ENCODE results near the gene STRN4.

DNA sequence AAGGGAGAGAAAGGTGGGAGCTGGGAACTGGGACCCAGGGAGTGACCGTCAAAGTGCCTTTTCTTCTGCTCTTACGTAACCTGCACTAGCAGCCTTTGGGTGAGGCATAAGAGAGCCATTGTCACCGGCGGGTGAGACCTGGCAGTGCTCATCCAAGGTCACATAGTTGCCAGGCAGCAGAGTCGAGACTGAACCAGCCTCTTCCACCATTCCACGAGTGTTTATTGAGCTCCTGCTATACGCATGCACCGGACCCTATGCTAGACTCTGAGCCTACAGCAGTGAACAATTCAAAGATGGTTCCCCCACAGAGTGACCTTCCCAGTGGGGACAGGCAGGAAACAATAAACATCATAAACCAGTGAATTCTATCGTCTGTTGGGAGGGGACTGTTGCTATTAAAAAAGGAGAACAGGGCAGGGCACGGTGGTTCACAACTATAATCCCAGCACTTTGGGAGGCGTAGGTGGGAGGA is 18.6 kb upstream of the STRN4 start:
- TF ChIP-seq POLR2AphosphoS5 (IDR thresholded peaks at IDR 0.05) = no peak
- TF ChIP-seq, protein P1, sequence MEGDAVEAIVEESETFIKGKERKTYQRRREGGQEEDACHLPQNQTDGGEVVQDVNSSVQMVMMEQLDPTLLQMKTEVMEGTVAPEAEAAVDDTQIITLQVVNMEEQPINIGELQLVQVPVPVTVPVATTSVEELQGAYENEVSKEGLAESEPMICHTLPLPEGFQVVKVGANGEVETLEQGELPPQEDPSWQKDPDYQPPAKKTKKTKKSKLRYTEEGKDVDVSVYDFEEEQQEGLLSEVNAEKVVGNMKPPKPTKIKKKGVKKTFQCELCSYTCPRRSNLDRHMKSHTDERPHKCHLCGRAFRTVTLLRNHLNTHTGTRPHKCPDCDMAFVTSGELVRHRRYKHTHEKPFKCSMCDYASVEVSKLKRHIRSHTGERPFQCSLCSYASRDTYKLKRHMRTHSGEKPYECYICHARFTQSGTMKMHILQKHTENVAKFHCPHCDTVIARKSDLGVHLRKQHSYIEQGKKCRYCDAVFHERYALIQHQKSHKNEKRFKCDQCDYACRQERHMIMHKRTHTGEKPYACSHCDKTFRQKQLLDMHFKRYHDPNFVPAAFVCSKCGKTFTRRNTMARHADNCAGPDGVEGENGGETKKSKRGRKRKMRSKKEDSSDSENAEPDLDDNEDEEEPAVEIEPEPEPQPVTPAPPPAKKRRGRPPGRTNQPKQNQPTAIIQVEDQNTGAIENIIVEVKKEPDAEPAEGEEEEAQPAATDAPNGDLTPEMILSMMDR (IDR thresholded peaks at IDR 0.05; ENCODE audit: poor library complexity, severe bottlenecking) = no peak
- TF ChIP-seq RAD21 (conservative IDR thresholded peaks at IDR 0.05) = no peak
- no peak for TF ChIP-seq EZH2 (IDR thresholded peaks at IDR 0.05; ENCODE audit: borderline replicate concordance, insufficient read depth, low read length, poor library complexity, severe bottlenecking)
- TF ChIP-seq TAF1 (IDR thresholded peaks at IDR 0.05; ENCODE audit: low read depth) = no peak
- no peak for TF ChIP-seq EP300 (conservative IDR thresholded peaks at IDR 0.05; ENCODE audit: poor library complexity, severe bottlenecking)
- TF ChIP-seq MXI1 (conservative IDR thresholded peaks at IDR 0.05; ENCODE audit: poor library complexity, severe bottlenecking) = no peak
- TF ChIP-seq REST (IDR thresholded peaks at IDR 0.05; ENCODE audit: borderline replicate concordance) = no peak
- TF ChIP-seq SMC3 (conservative IDR thresholded peaks at IDR 0.05; ENCODE audit: poor library complexity) = no peak

Measured in neural cell (in vitro differentiated cells).